HG02970 (cell line): ENCODE results near the gene TGDS.
"Not testable (repeated sequence)": the region's sequence is repeated elsewhere in the genome, so short reads cannot be mapped to it uniquely, and the experiment has no call there.

Experiments used
- ATAC-seq: cut with Tn5 transposase; IDR thresholded peaks from one replicate; pipeline ENCODE4 v1.9.1; 2021; ENCODE audit warnings: mild to moderate bottlenecking, moderate library complexity, moderate number of reproducible peaks; ENCODE audit not compliant: unreplicated experiment, low FRiP score

Gene TGDS

GRCh38 chr13:94595950-94596574, at the start of gene TGDS:
TSS of gene TGDS (minus strand) at chr13:94596152. CDS start at chr13:94596136, 16 bp downstream.
- peak; percentile 99 for ATAC-seq

- no peak for ATAC-seq
These were observed 45.5 kb upstream of the TGDS start for GRCh38 chr13:94641409-94641941.

GRCh38 chr13:94640721-94641120, 44.8 kb upstream of the TGDS start:
- ATAC-seq = no peak

- not testable (repeated sequence) for ATAC-seq
These were observed 41.7 kb upstream of the TGDS start for GRCh38 chr13:94637677-94638076.

GRCh38 chr13:94636942-94637578, 41.1 kb upstream of the TGDS start:
- no peak for ATAC-seq

- ATAC-seq = not testable (repeated sequence)
These were observed 40.1 kb upstream of the TGDS start for GRCh38 chr13:94636096-94636495.

GRCh38 chr13:94632226-94632980, 36.5 kb upstream of the TGDS start:
- no peak for ATAC-seq

- ATAC-seq = no peak
These were observed 34.9 kb upstream of the TGDS start for GRCh38 chr13:94630858-94631257.

- ATAC-seq = no peak
These were observed 27.4 kb upstream of the TGDS start for GRCh38 chr13:94623316-94623715.

GRCh38 chr13:94622344-94622743, 26.4 kb upstream of the TGDS start:
- no peak for ATAC-seq

- peak; percentile 61 for ATAC-seq
These were observed 24.4 kb upstream of the TGDS start for GRCh38 chr13:94620286-94620896.

- no peak for ATAC-seq
These were observed 21.5 kb upstream of the TGDS start for GRCh38 chr13:94617389-94618000.

GRCh38 chr13:94613051-94613450, 17.1 kb upstream of the TGDS start:
- no peak for ATAC-seq

GRCh38 chr13:94612050-94612449, 16.1 kb upstream of the TGDS start:
- no peak for ATAC-seq

- no peak for ATAC-seq
These were observed 14.5 kb upstream of the TGDS start for GRCh38 chr13:94610475-94610874.

GRCh38 chr13:94609196-94609595, 13.2 kb upstream of the TGDS start:
- ATAC-seq = no peak

GRCh38 chr13:94608586-94608985, 12.6 kb upstream of the TGDS start:
- no peak for ATAC-seq

GRCh38 chr13:94607939-94608338, 12.0 kb upstream of the TGDS start:
- ATAC-seq = no peak

GRCh38 chr13:94607056-94607455, 11.1 kb upstream of the TGDS start:
- no peak for ATAC-seq

GRCh38 chr13:94602467-94602866, 6.5 kb upstream of the TGDS start:
- ATAC-seq = no peak
